HCT116 (cell line): ENCODE results near the gene SCN1A. TPM values are rescaled to one million over a fixed set of nuclear protein-coding genes. Genes with fewer than 3 reads are reported as not detected.

Experiments
- ATAC-seq: fragments of 200-7000 bp; cut with Tn5 transposase; 2 replicates; pipeline ENCODE4 v1.9.1; 2020; ENCODE audit warnings: mild to moderate bottlenecking, moderate library complexity
- BruUV-seq: library from RNA; stranded (reverse); fragments of 400-500 nt; replicated peaks from 2 replicates; lab custom pipeline; 2021; lab: Mats Ljungman, UMichigan
- CTCF ChIA-PET: fragments of 300-600 bp; sonication (Branson Sonifier 250); formaldehyde crosslinking; loops from one replicate; lab custom pipeline; 2021; ENCODE audit warnings: antibody characterized with exemption; lab: Charles Lee
- POLR2A ChIA-PET: fragments of 300-600, 350-600 bp; sonication (Branson Sonifier 250); formaldehyde crosslinking; loops from one replicate; lab custom pipeline; 2021; ENCODE audit warnings: antibody characterized with exemption; lab: Charles Lee
- RAD21 ChIA-PET, 2 experiments: fragments of 300-600 bp; sonication (Branson Sonifier 250); formaldehyde crosslinking; loops; one replicate each; lab custom pipeline; 2023; ENCODE audit warnings: low total read pairs in 2 of 2; ENCODE audit not compliant: uncharacterized antibody in 2 of 2, unreplicated experiment in 2 of 2, low non-redundant PET in 1 of 2; lab: Charles Lee
- DNase-seq: peaks from one replicate; pipeline ENCODE4 v3.0.0-alpha.2; 2010; ENCODE audit warnings: low read depth, low spot score
- H2AFZ ChIP-seq: fragments of 200-600 bp; shearing (Covaris generic), sonication (generic); 2 replicates; pipeline ENCODE4 v1.6.1; 2017; ENCODE audit warnings: low read depth, mixed run types, mixed read lengths, antibody characterized with exemption, low read length; ENCODE audit not compliant: poor library complexity, severe bottlenecking
- H3K27ac ChIP-seq: 2 replicates; pipeline ENCODE4 v1.5.1; 2012; ENCODE audit warnings: low read depth, low read length
- H3K27me3 ChIP-seq: fragments of 200-600 bp; sonication (generic); 2 replicates; pipeline ENCODE4 v1.6.1; 2016; ENCODE audit warnings: mixed run types, low read length, mixed read lengths; ENCODE audit not compliant: insufficient read depth
- H3K36me3 ChIP-seq, 2 experiments: fragments of 200-500 bp in 1 of 2; fragments of 200-600 bp in 1 of 2; sonication (Bioruptor generic) in 1 of 2; sonication (generic) in 1 of 2; 2 replicates each; pipeline versions ENCODE4 v1.5.1 to v1.6.1; 2014 to 2016; ENCODE audit warnings: low read length in 2 of 2, inconsistent platforms in 1 of 2, mixed read lengths in 1 of 2, mixed run types in 1 of 2; ENCODE audit not compliant: insufficient read depth in 2 of 2, control insufficient read depth in 1 of 2
- H3K4me1 ChIP-seq, 2 experiments: fragments of 200-600 bp in 1 of 2; sonication (generic) in 1 of 2; 2 replicates each; pipeline versions ENCODE4 v1.5.1 to v1.6.1; 2012 to 2017; ENCODE audit warnings: low read length in 2 of 2, inconsistent platforms in 1 of 2, mild to moderate bottlenecking in 1 of 2, mixed read lengths in 1 of 2, mixed run types in 1 of 2, moderate library complexity in 1 of 2; ENCODE audit not compliant: insufficient read depth in 2 of 2, control insufficient read depth in 1 of 2
- H3K4me2 ChIP-seq: fragments of 200-600 bp; sonication (generic); 2 replicates; pipeline ENCODE4 v1.6.1; 2017; ENCODE audit warnings: mixed run types, low read length, mixed read lengths
- H3K4me3 ChIP-seq, 2 experiments: fragments of 200-600 bp in 1 of 2; sonication (generic) in 1 of 2; replicated peaks in 1 of 2; 2 replicates each; pipeline ENCODE4 v1.5.1; 2011 to 2016; ENCODE audit warnings: low read length in 2 of 2, control low read depth in 1 of 2, low read depth in 1 of 2, mild to moderate bottlenecking in 1 of 2, mixed read lengths in 1 of 2, mixed run types in 1 of 2
- H3K79me2 ChIP-seq: fragments of 200-600 bp; sonication (generic); 2 replicates; pipeline ENCODE4 v1.6.1; 2017; ENCODE audit warnings: mild to moderate bottlenecking, mixed run types, low read length, moderate library complexity, mixed read lengths; ENCODE audit not compliant: insufficient read depth
- H3K9ac ChIP-seq: fragments of 200-600 bp; sonication (generic); 2 replicates; pipeline ENCODE4 v1.6.1; 2016; ENCODE audit warnings: low read length, mixed read lengths
- H3K9me2 ChIP-seq: fragments of 200-600 bp; sonication (generic), shearing (Covaris generic); 2 replicates; pipeline ENCODE4 v1.6.1; 2017; ENCODE audit warnings: mixed run types, mild to moderate bottlenecking, moderate library complexity; ENCODE audit not compliant: insufficient read depth
- H3K9me3 ChIP-seq, 2 experiments: fragments of 200-500 bp in 1 of 2; fragments of 200-600 bp in 1 of 2; sonication (Bioruptor generic) in 1 of 2; sonication (generic) in 1 of 2; 2 replicates each; pipeline ENCODE4 v1.6.1; 2014 to 2017; ENCODE audit warnings: low read length in 2 of 2, mixed read lengths in 2 of 2, inconsistent platforms in 1 of 2, low read depth in 1 of 2, mild to moderate bottlenecking in 1 of 2, mixed run types in 1 of 2, moderate library complexity in 1 of 2; ENCODE audit not compliant: control insufficient read depth in 1 of 2, insufficient read depth in 1 of 2
- H4K20me1 ChIP-seq: fragments of 200-600 bp; sonication (generic), shearing (Covaris generic); 2 replicates; pipeline ENCODE4 v1.6.1; 2017; ENCODE audit warnings: mixed run types, mild to moderate bottlenecking, moderate library complexity; ENCODE audit not compliant: insufficient read depth
- ATF3 ChIP-seq: IDR thresholded peaks from 2 replicates; pipeline ENCODE4 v1.6.1; 2012
- CBX3 ChIP-seq: IDR thresholded peaks from 2 replicates; pipeline ENCODE4 v1.6.1; 2012; ENCODE audit warnings: low read depth
- CEBPB ChIP-seq: IDR thresholded peaks from 2 replicates; pipeline ENCODE4 v1.6.1; 2012; ENCODE audit warnings: low read depth
- CTCF ChIP-seq, 3 experiments: fragments of 200-600 bp in 1 of 3; sonication (generic) in 1 of 3; IDR thresholded peaks in 2 of 3; conservative IDR thresholded peaks in 1 of 3; 2 replicates each; pipeline ENCODE4 v1.5.1; 2012 to 2017; ENCODE audit warnings: low read depth in 2 of 3, low read length in 2 of 3, antibody characterized with exemption in 1 of 3, borderline replicate concordance in 1 of 3, control low read depth in 1 of 3, mild to moderate bottlenecking in 1 of 3, mixed read lengths in 1 of 3, mixed run types in 1 of 3, moderate library complexity in 1 of 3; ENCODE audit not compliant: insufficient read depth in 1 of 3
- EGR1 ChIP-seq: IDR thresholded peaks from 2 replicates; pipeline ENCODE4 v1.6.1; 2012; ENCODE audit warnings: low read depth
- ELF1 ChIP-seq: IDR thresholded peaks from 2 replicates; pipeline ENCODE4 v1.6.1; 2012; ENCODE audit warnings: low read depth, borderline replicate concordance
- EZH2 ChIP-seq: fragments of 200-600 bp; sonication (generic); IDR thresholded peaks from 2 replicates; pipeline ENCODE4 v1.6.1; 2017; ENCODE audit warnings: antibody characterized with exemption, mixed run types
- EZH2phosphoT487 ChIP-seq: fragments of 200-600 bp; IDR thresholded peaks from 2 replicates; pipeline ENCODE4 v1.6.1; 2018; ENCODE audit warnings: antibody characterized with exemption, borderline replicate concordance
- FOSL1 ChIP-seq: IDR thresholded peaks from 2 replicates; pipeline ENCODE4 v1.6.1; 2012; ENCODE audit warnings: low read depth
- MAX ChIP-seq: IDR thresholded peaks from 2 replicates; pipeline ENCODE4 v1.6.1; 2012
- POLR2A ChIP-seq: IDR thresholded peaks from 2 replicates; pipeline ENCODE4 v1.7.0; 2011; ENCODE audit warnings: borderline replicate concordance; ENCODE audit not compliant: insufficient read depth, insufficient read length; ENCODE audit errors: extremely low read depth
- POLR2AphosphoS5 ChIP-seq: IDR thresholded peaks from 2 replicates; pipeline ENCODE4 v1.6.1; 2011; ENCODE audit warnings: mild to moderate bottlenecking, low read depth, low read length, moderate library complexity
- REST ChIP-seq: IDR thresholded peaks from 2 replicates; pipeline ENCODE4 v1.6.1; 2012; ENCODE audit warnings: low read depth
- SIN3A ChIP-seq: IDR thresholded peaks from 2 replicates; pipeline ENCODE4 v1.6.1; 2012; ENCODE audit warnings: low read depth
- SP1 ChIP-seq: IDR thresholded peaks from 2 replicates; pipeline ENCODE4 v1.6.1; 2012; ENCODE audit warnings: low read depth
- SRF ChIP-seq: IDR thresholded peaks from 2 replicates; pipeline ENCODE4 v1.6.1; 2012; ENCODE audit warnings: low read depth
- TCF7L2 ChIP-seq: IDR thresholded peaks from 2 replicates; pipeline ENCODE4 v1.7.0; 2011; ENCODE audit warnings: borderline replicate concordance, inconsistent platforms; ENCODE audit not compliant: insufficient read depth, insufficient read length; ENCODE audit errors: extremely low read depth
- ZBTB33 ChIP-seq: IDR thresholded peaks from 2 replicates; pipeline ENCODE4 v1.6.1; 2011; ENCODE audit warnings: mild to moderate bottlenecking, low read length, moderate library complexity; ENCODE audit not compliant: insufficient replicate concordance; ENCODE audit errors: extremely low read depth
- ZFX ChIP-seq: fragments of 450-650 bp; IDR thresholded peaks from 2 replicates; pipeline ENCODE4 v1.6.1; 2017
- ZNF274 ChIP-seq: fragments of 200-500 bp; sonication (Bioruptor generic); IDR thresholded peaks from 2 replicates; pipeline ENCODE4 v1.6.1; 2014; ENCODE audit warnings: mild to moderate bottlenecking, low read depth, low read length, inconsistent platforms
- intact Hi-C: fragments of 100-400 bp; cut with micrococcal nuclease; formaldehyde crosslinking; loops from 2 replicates; pipeline ENCODE4 v1.10.0; 2022
- total RNA-seq: library from RNA; stranded (reverse); gene quantifications from one replicate; pipeline ENCODE4 v1.2.1, GENCODE V29; 2021; ENCODE audit not compliant: unreplicated experiment

Gene SCN1A
- total RNA-seq, 1 experiment from 2014 or later = not detected

- TF ChIP-seq SP1 (no peak), EGR1 (no peak), ZFX (no peak), EZH2 (no peak), CBX3 (no peak), POLR2AphosphoS5 (no peak), CTCF (IDR thresholded peaks at IDR 0.05 in 2 of 3, conservative IDR thresholded peaks at IDR 0.05 in 1 of 3; ENCODE audit: borderline replicate concordance in 1 of 3, insufficient read depth in 1 of 3, low read depth in 2 of 3, low read length in 2 of 3) (no peak), FOSL1 (no peak), MAX (no peak), ATF3 (no peak), TCF7L2 (no peak), EZH2phosphoT487 (no peak), SIN3A (no peak), SRF (no peak), POLR2A (no peak), REST (no peak), ELF1 (no peak), ZNF274 (no peak), CEBPB (no peak), ZBTB33 (no peak)
- no peaks in the 10 kb centered on the region; the same call in 1 of the 2 replicates for H3K9me2 ChIP-seq
- no peaks in the 10 kb centered on the region for H3K36me3 ChIP-seq
- intact Hi-C loops = no loop called here
- H3K27me3 ChIP-seq = no peaks in the 10 kb centered on the region
- peaks cover 0 to 5% of the 10 kb centered on the region in 2 experiments; a peak in 2 of 4 replicates for H3K4me1 ChIP-seq
- no peaks in the 10 kb centered on the region for H4K20me1 ChIP-seq
- BruUV-seq = no TSS peak
- CTCF ChIA-PET = no interaction called here
- H3K9me3 ChIP-seq = no peaks in the 10 kb centered on the region
- DNase-seq = no peak
- no peak overlapping the region for H3K9ac ChIP-seq
- POLR2A ChIA-PET = no interaction called here
- H3K4me3 ChIP-seq = no peak overlapping the region
- RAD21 ChIA-PET = no interaction called here
- H3K27ac ChIP-seq = no peak overlapping the region
- no peak overlapping the region for H2AFZ ChIP-seq
- H3K79me2 ChIP-seq = no peaks in the 10 kb centered on the region
- no peak overlapping the region for H3K4me2 ChIP-seq
- no peak for ATAC-seq
Observed at GRCh38 chr2:165959371-165959770, 168.4 kb downstream of the SCN1A start.
